Heart right ventricle (tissue), 16 donors: ENCODE results near the gene BRCA1. TPM values are rescaled to one million over a fixed set of nuclear protein-coding genes. Genes with fewer than 3 reads are reported as not detected.
"Not testable (repeated sequence)": the region's sequence is repeated elsewhere in the genome, so short reads cannot be mapped to it uniquely, and the experiment has no call there.

ENCODE experiments used
- ATAC-seq, 8 donors: fragments of 200-7000 bp; cut with Tn5 transposase; one replicate each; pipeline ENCODE4 v1.9.1; 2020; ENCODE audit warnings: mild to moderate bottlenecking in 8 of 8, moderate library complexity in 8 of 8, moderate number of reproducible peaks in 1 of 8
- DNase-seq, 2 donors: peaks; one replicate each; pipeline ENCODE4 v3.0.0-alpha.2; 2020
- H3K27ac ChIP-seq, 10 donors: fragments of 200-600 bp; sonication (generic) in 2 of 10; one replicate each; pipeline versions ENCODE4 v1.5.0 to v1.8.0; 2020 to 2022; ENCODE audit warnings: mild to moderate bottlenecking in 3 of 10
- H3K27me3 ChIP-seq, 7 donors: fragments of 200-600 bp; one replicate each; pipeline ENCODE4 v1.8.0; 2021 to 2022; ENCODE audit warnings: mild to moderate bottlenecking in 2 of 7
- H3K36me3 ChIP-seq, 9 donors: fragments of 200-600 bp; sonication (generic) in 1 of 9; one replicate each; pipeline versions ENCODE4 v1.5.0 to v1.8.0; 2020 to 2022; ENCODE audit warnings: mild to moderate bottlenecking in 2 of 9
- H3K4me1 ChIP-seq, 9 donors: fragments of 200-600 bp; sonication (generic) in 1 of 9; one replicate each; pipeline versions ENCODE4 v1.5.0 to v1.8.0; 2020 to 2022; ENCODE audit warnings: mild to moderate bottlenecking in 4 of 9
- H3K4me3 ChIP-seq, 10 donors: fragments of 200-600 bp; sonication (generic) in 2 of 10; one replicate each; pipeline versions ENCODE4 v1.5.0 to v1.8.0; 2020 to 2022; ENCODE audit warnings: mild to moderate bottlenecking in 7 of 10, moderate library complexity in 2 of 10
- H3K9me3 ChIP-seq, 11 donors: fragments of 200-600 bp in 10 of 11; sonication (generic) in 2 of 11; one replicate each; pipeline versions ENCODE4 v1.5.0 to v1.8.0; 2013 to 2022; ENCODE audit warnings: mild to moderate bottlenecking in 2 of 11, control low read depth in 1 of 11, moderate library complexity in 1 of 11
- CTCF ChIP-seq, 9 donors: fragments of 200-600 bp; sonication (generic) in 2 of 9; IDR thresholded peaks; one replicate each; pipeline versions ENCODE4 v1.5.0 to v1.8.0; 2021 to 2022; ENCODE audit warnings: antibody characterized with exemption in 9 of 9, mild to moderate bottlenecking in 5 of 9, moderate library complexity in 1 of 9
- WGBS, 2 donors: extraction: QIAGEN DNeasy Blood & Tissue Kit; methylation state at CpG; one replicate each; pipeline ENCODE4 v1.1.7; 2013; ENCODE audit warnings: inconsistent platforms in 1 of 2; 5-methylcytosine and 5-hydroxymethylcytosine counted together
- intact Hi-C, 10 donors: fragments of 100-400 bp; cut with DNase I; formaldehyde crosslinking; loops; one replicate each; pipeline versions ENCODE4 v1.11.1 to v1.14.2; 2022
- polyA plus RNA-seq, 2 donors: library from polyadenylated mRNA; stranded (reverse); fragments of 200-250 nt; gene quantifications; one replicate each; pipeline ENCODE4 v1.2.3, GENCODE V29; 2013
- total RNA-seq, 10 donors: library from RNA; stranded (reverse); fragmentation: NEBNext Ultra II Directional in 3 of 10; extraction: Animal tissue kit (Norgen Biotek cat#: 25700) in 3 of 10; gene quantifications; one replicate each; pipeline versions ENCODE4 v1.2.1 to v1.2.4, GENCODE V29; 2021 to 2023
- donor health status: Arrhythmogenic right ventricular cardiomyopathy.
- donor health status: ischemic (EF 13 %, LVEDD 7.1; RV severe dilation, severe dysfunction).
- donor health status: healthy with polysubstance abuse.
- donor health status: DM: no; HTN: yes; CAD: no.
- donor health status: DM: no; HTN: no; CAD: no.
- donor health status: ischemic (EF 25% LVEDD 6.9; RV normal size, moderate dysfunction).
- donor health status: ischemic (EF 25% LVEDD 5.7; RV mildly dilated, moderate dysfunction).
- donor health status: healthy.
- donor health status: DM: yes; HTN: yes; CAD: no.
- donor health status: Ischemic cardiomyopathy.
- donor health status: ischemic (EF 35%, LVEDD 5.7; RV mildly dilated, moderate dysfunction).
- donor health status: nonischemic (EF 11% LVEDD 7.7; RV severe dilation, severe dysfunction).
- donor health status: DM: yes; HTN: yes; CAD: no.
- donor health status: PGD.
- donor health status: ischemic (EF 29% LVEDD 5.4; RV normal size, mild dysfunction).
- donor health status: nonischemic (EF 23%, LVEDD 6.1; RV moderate dilation, normal function).

BRCA1 gene
- total and polyA plus RNA-seq, 12 donors, result 2.2 to 12.0 (median 7.9) TPM

- ATAC-seq (peak in 4 of 8 donors; percentile 52 to 92 (median 71)), DNase-seq (no peak)
- peak overlapping the region in 6 of 10 donors; percentile 5 to 59 (median 48) for H3K27ac ChIP-seq
- WGBS, 2 donors, result 65% methylated on average over 3 of the region's 3 CpGs
- no peak for TF ChIP-seq CTCF (IDR thresholded peaks at IDR 0.05)
- intact Hi-C loops, result no loop called here
- no peak overlapping the region for H3K4me3 ChIP-seq
- H3K9me3 ChIP-seq, result no peaks in the 10 kb centered on the region
- H3K4me1 ChIP-seq, result peaks cover 0 to 21% (median 0%) of the 10 kb centered on the region in 9 donors
- no peaks in the 10 kb centered on the region for H3K27me3 ChIP-seq
- H3K36me3 ChIP-seq, result peaks cover 0 to 44% (median 0%) of the 10 kb centered on the region in 9 donors
Observed at GRCh38 chr17:43069368-43069898, 55.7 kb downstream of the BRCA1 start.

- Histone ChIP-seq H3K4me3 (no peak overlapping the region), H3K27ac (peak overlapping the region in 7 of 10 donors; percentile 5 to 59 (median 48)), H3K9me3 (no peaks in the 10 kb centered on the region), H3K36me3 (peaks cover 0 to 37% (median 0%) of the 10 kb centered on the region in 9 donors), H3K4me1 (peaks cover 0 to 21% (median 0%) of the 10 kb centered on the region in 9 donors), H3K27me3 (no peaks in the 10 kb centered on the region)
- ATAC-seq (peak in 5 of 8 donors; percentile 25 to 90 (median 72)), DNase-seq (no peak)
- WGBS, 2 donors, result 84 to 94% methylated on average over 6 of the region's 6 CpGs
- TF ChIP-seq CTCF (IDR thresholded peaks at IDR 0.05), result no peak
- intact Hi-C loops, result no loop called here
Observed at GRCh38 chr17:43068570-43069367, 56.4 kb downstream of the BRCA1 start.

- no peak for DNase-seq
- no peak for ATAC-seq
- TF ChIP-seq CTCF (IDR thresholded peaks at IDR 0.05), result no peak
Observed at GRCh38 chr17:43062984-43063638, 62.1 kb downstream of the BRCA1 start.

GRCh38 chr17:43056051-43056450, 69.1 kb downstream of the BRCA1 start:
- Histone ChIP-seq H3K4me3 (no peak overlapping the region), H3K27me3 (no peaks in the 10 kb centered on the region), H3K27ac (no peak overlapping the region), H3K36me3 (peaks cover 0 to 41% (median 0%) of the 10 kb centered on the region in 9 donors), H3K4me1 (no peaks in the 10 kb centered on the region), H3K9me3 (no peaks in the 10 kb centered on the region)
- intact Hi-C loops, result no loop called here
- DNase-seq (no peak), ATAC-seq (no peak)
- no peak for TF ChIP-seq CTCF (IDR thresholded peaks at IDR 0.05)
- 98 to 99% methylated on average over 7 of the region's 7 CpGs for WGBS, 2 donors

More at GRCh38 chr17:43062984-43063638, 62.1 kb downstream of the BRCA1 start:
- peaks cover 0 to 30% (median 0%) of the 10 kb centered on the region in 9 donors for H3K36me3 ChIP-seq
- 92 to 93% methylated on average over 10 of the region's 10 CpGs for WGBS, 2 donors
- intact Hi-C loops, result no loop called here
- H3K27me3 ChIP-seq, result no peaks in the 10 kb centered on the region
- H3K9me3 ChIP-seq, result no peaks in the 10 kb centered on the region
- peaks cover 0 to 2% (median 0%) of the 10 kb centered on the region in 9 donors for H3K4me1 ChIP-seq
- H3K4me3 ChIP-seq, result no peak overlapping the region
- no peak overlapping the region for H3K27ac ChIP-seq

GRCh38 chr17:43053008-43053407, 72.2 kb downstream of the BRCA1 start:
- H3K4me3 ChIP-seq, H3K9me3 ChIP-seq, H3K4me1 ChIP-seq, intact Hi-C loops, ATAC-seq, H3K27me3 ChIP-seq, DNase-seq, H3K27ac ChIP-seq: not testable (repeated sequence)
- peaks cover 0 to 60% (median 0%) of the 10 kb centered on the region in 9 donors for H3K36me3 ChIP-seq
- WGBS, 2 donors, result 98 to 99% methylated on average over 7 of the region's 7 CpGs
